B cell (primary cell): ENCODE data around the gene AP2S1. TPM values are rescaled to one million over a fixed set of nuclear protein-coding genes. Genes with fewer than 3 reads are reported as not detected.

Experiments
- ATAC-seq: fragments of 200-7000 bp; cut with Tn5 transposase; one replicate; pipeline ENCODE4 v1.10.0; 2021; ENCODE audit warnings: low read depth, mild to moderate bottlenecking, moderate number of reproducible peaks, moderate library complexity
- CTCF ChIA-PET: fragments of 350-600 bp; sonication (Branson Sonifier 250); formaldehyde crosslinking; loops from one replicate; lab custom pipeline; 2021; ENCODE audit warnings: antibody characterized with exemption, inconsistent platforms; lab: Charles Lee
- POLR2A ChIA-PET: fragments of 350-600 bp; sonication (Branson Sonifier 250); formaldehyde crosslinking; loops from one replicate; lab custom pipeline; 2021; ENCODE audit warnings: antibody characterized with exemption; lab: Charles Lee
- DNase-seq: peaks from one replicate; pipeline ENCODE4 v3.0.0; 2013
- H2AFZ ChIP-seq: 2 replicates; pipeline ENCODE4 v1.6.1; 2012; ENCODE audit warnings: mild to moderate bottlenecking, low read depth, low read length; ENCODE audit not compliant: insufficient read depth, poor library complexity, severe bottlenecking
- H3K27ac ChIP-seq, 2 donors: 1 replicate in 1 of 2; 2 replicates in 1 of 2; pipeline ENCODE4 v1.5.1; 2012 to 2013; ENCODE audit warnings: low read length in 2 of 2, mild to moderate bottlenecking in 2 of 2, moderate library complexity in 1 of 2
- H3K27me3 ChIP-seq, 4 experiments: fragments of 200-600 bp in 1 of 4; sonication (generic) in 1 of 4; replicated peaks in 1 of 4; 1 replicate in 2 of 4; 2 replicates in 2 of 4; pipeline versions ENCODE4 v1.6.1 to v1.7.0; 2013 to 2016; ENCODE audit warnings: low read length in 3 of 4, mild to moderate bottlenecking in 2 of 4, mixed read lengths in 1 of 4, moderate library complexity in 1 of 4; ENCODE audit not compliant: insufficient read depth in 4 of 4, control insufficient read depth in 3 of 4; ENCODE audit errors: control extremely low read depth in 1 of 4
- H3K36me3 ChIP-seq, 2 experiments: replicated peaks in 1 of 2; 1 replicate in 1 of 2; 2 replicates in 1 of 2; pipeline versions ENCODE4 v1.6.1 to v1.7.1; 2013; ENCODE audit warnings: low read length in 1 of 2; ENCODE audit not compliant: insufficient read depth in 2 of 2, control insufficient read depth in 1 of 2; ENCODE audit errors: control extremely low read depth in 1 of 2, extremely low read depth in 1 of 2
- H3K4me1 ChIP-seq, 2 donors: fragments of 200-600 bp in 1 of 2; sonication (generic) in 1 of 2; 1 replicate in 1 of 2; 2 replicates in 1 of 2; pipeline versions ENCODE4 v1.5.1 to v1.6.1; 2013 to 2017; ENCODE audit warnings: low read length in 2 of 2; ENCODE audit not compliant: control insufficient read depth in 2 of 2, insufficient read depth in 2 of 2
- H3K4me2 ChIP-seq: replicated peaks from 2 replicates; pipeline ENCODE3; 2012; ENCODE audit warnings: mild to moderate bottlenecking, low read depth, low read length; ENCODE audit not compliant: poor library complexity, severe bottlenecking
- H3K4me3 ChIP-seq, 5 experiments: fragments of 200-600 bp in 1 of 5; sonication (generic) in 1 of 5; 1 replicate in 3 of 5; 2 replicates in 2 of 5; pipeline versions ENCODE4 v1.5.1 to v1.7.0; 2011 to 2016; ENCODE audit warnings: low read length in 4 of 5, mild to moderate bottlenecking in 4 of 5, low read depth in 2 of 5, control low read depth in 1 of 5, moderate library complexity in 1 of 5; ENCODE audit not compliant: insufficient read depth in 1 of 5; ENCODE audit errors: control extremely low read depth in 1 of 5, extremely low read depth in 1 of 5
- H3K79me2 ChIP-seq: fragments of 200-600 bp; sonication (generic); one replicate; pipeline ENCODE4 v1.6.0; 2016; ENCODE audit warnings: low read length; ENCODE audit not compliant: control insufficient read depth, insufficient read depth
- H3K9ac ChIP-seq: fragments of 200-600 bp; sonication (generic); 2 replicates; pipeline ENCODE4 v1.6.1; 2017; ENCODE audit warnings: mild to moderate bottlenecking, low read length, moderate library complexity
- H3K9me3 ChIP-seq, 3 donors: one replicate each; pipeline versions ENCODE4 v1.6.1 to v1.7.1; 2013; ENCODE audit warnings: low read length in 2 of 3; ENCODE audit not compliant: control insufficient read depth in 2 of 3, insufficient read depth in 1 of 3; ENCODE audit errors: control extremely low read depth in 1 of 3
- H4K20me1 ChIP-seq: 2 replicates; pipeline ENCODE4 v1.6.0; 2012; ENCODE audit warnings: mild to moderate bottlenecking, low read length; ENCODE audit not compliant: insufficient read depth, control insufficient read depth, poor library complexity, severe bottlenecking
- H3K27ac Mint-ChIP-seq: one replicate; pipeline ENCODE4 v1.8.0; 2021; ENCODE audit warnings: mixed read lengths
- H3K27me3 Mint-ChIP-seq: one replicate; pipeline ENCODE4 v1.8.0; 2021; ENCODE audit warnings: mixed read lengths
- H3K4me1 Mint-ChIP-seq: one replicate; pipeline ENCODE4 v1.8.0; 2021; ENCODE audit warnings: mixed read lengths
- H3K4me3 Mint-ChIP-seq: one replicate; pipeline ENCODE4 v1.8.0; 2021; ENCODE audit warnings: mixed read lengths
- H3K9me3 Mint-ChIP-seq: one replicate; pipeline ENCODE4 v1.8.0; 2022; ENCODE audit warnings: mixed read lengths; ENCODE audit not compliant: insufficient read depth
- CTCF ChIP-seq: fragments of 200-600 bp; IDR thresholded peaks from one replicate; pipeline ENCODE4 v1.8.0; 2022; ENCODE audit warnings: antibody characterized with exemption, mild to moderate bottlenecking
- EZH2 ChIP-seq: IDR thresholded peaks from 2 replicates; pipeline ENCODE4 v1.6.1; 2012; ENCODE audit warnings: borderline replicate concordance, low read depth, mild to moderate bottlenecking, moderate library complexity, low read length; ENCODE audit not compliant: insufficient read depth, poor library complexity, severe bottlenecking
- WGBS: methylation state at CpG from one replicate; pipeline ENCODE4 v1.1.5; 2013; ENCODE audit warnings: missing lambda C conversion rate; ENCODE audit not compliant: insufficient coverage; 5-methylcytosine and 5-hydroxymethylcytosine counted together
- intact Hi-C: fragments of 100-400 bp; cut with micrococcal nuclease; formaldehyde crosslinking; loops from one replicate; pipeline ENCODE4 v1.10.0; 2022
- polyA plus RNA-seq: library from polyadenylated mRNA; depleted of rRNA; stranded (reverse); fragments of >200 nt; gene quantifications from 2 replicates; pipeline ENCODE4 v1.2.3, GENCODE V29; 2012
- total RNA-seq, 2 donors: library from RNA; stranded (reverse); fragments of 120-200 nt in 1 of 2; gene quantifications; 1 replicate in 1 of 2; 2 replicates in 1 of 2; pipeline versions ENCODE4 v1.2.3 to v1.2.4, GENCODE V29; 2013 to 2022

Gene AP2S1
- total and polyA plus RNA-seq, 2 donors (not counting 1 experiment from before 2014, with no cell fraction given) = 47.2 to 51.3 TPM

GRCh38 chr19:46789371-46789770, 61.3 kb downstream of the AP2S1 start:
- ChIA-PET POLR2A (interaction anchor here (5.7 kb wide), 1 partner anchor 34 kb away, joined by 94 read pairs; no protein-coding TSS in a partner anchor), CTCF (interaction anchor here (1.0 to 2.3 kb wide), 4 partner anchors 33 to 51 kb away, joined by 3 to 14 read pairs (median 5); no protein-coding TSS in a partner anchor)
- no peak for ATAC-seq
- Histone ChIP-seq H3K27me3 (no peaks in the 10 kb centered on the region), H3K4me1 (peaks cover 26 to 45% of the 10 kb centered on the region in 2 donors), H3K36me3 (no peaks in the 10 kb centered on the region), H3K4me3 (no peak overlapping the region), H3K9me3 (no peaks in the 10 kb centered on the region), H4K20me1 (peaks cover 13% of the 10 kb centered on the region), H3K4me2 (no peak overlapping the region), H2AFZ (no peak overlapping the region), H3K27ac (no peak overlapping the region), H3K79me2 (peaks cover 31% of the 10 kb centered on the region), H3K9ac (no peak overlapping the region)
- Mint-ChIP-seq H3K9me3 (no peaks in the 10 kb centered on the region), H3K4me1 (peaks cover 43% of the 10 kb centered on the region), H3K4me3 (peak overlapping the region; percentile 24), H3K27me3 (peaks cover 3% of the 10 kb centered on the region), H3K27ac (no peak overlapping the region)
- 100% methylated on average over 7 of the region's 8 CpGs for WGBS
- no peak for DNase-seq
- intact Hi-C loops = loop anchor here (5.0 kb wide), 3 partner anchors 42 to 483 kb away; partner anchors contain the start of genes FKRP, INAFM1 and STRN4
- TF ChIP-seq EZH2 = no peak
- no peak for TF ChIP-seq CTCF

- no peak overlapping the region for H3K9ac ChIP-seq
- peak overlapping the region; percentile 79 for H2AFZ ChIP-seq
- ATAC-seq = no peak
- H3K36me3 ChIP-seq = no peaks in the 10 kb centered on the region
- Mint-ChIP-seq H3K27ac (peak overlapping the region; percentile 98), H3K4me3 (peak overlapping the region; percentile 93), H3K4me1 (peaks cover 47% of the 10 kb centered on the region), H3K27me3 (peaks cover 3% of the 10 kb centered on the region), H3K9me3 (no peaks in the 10 kb centered on the region)
- 77% methylated on average over 5 of the region's 9 CpGs for WGBS
- H3K4me2 ChIP-seq = peak overlapping the region; percentile 98
- H3K9me3 ChIP-seq = no peaks in the 10 kb centered on the region
- TF ChIP-seq CTCF (no peak), EZH2 (no peak)
- no peaks in the 10 kb centered on the region for H3K27me3 ChIP-seq
- ChIA-PET CTCF (interaction anchor here (1.0 to 2.3 kb wide), 7 partner anchors 10 to 52 kb away, joined by 3 to 14 read pairs (median 6); no protein-coding TSS in a partner anchor), POLR2A (interaction anchor here (0.6 to 5.7 kb wide), 5 partner anchors 8 to 485 kb away, joined by 3 to 94 read pairs (median 4); no protein-coding TSS in a partner anchor)
- peaks cover 35% of the 10 kb centered on the region for H3K79me2 ChIP-seq
- no peak overlapping the region for H3K27ac ChIP-seq
- peaks cover 13% of the 10 kb centered on the region for H4K20me1 ChIP-seq
- peaks cover 31 to 49% of the 10 kb centered on the region in 2 donors for H3K4me1 ChIP-seq
- H3K4me3 ChIP-seq = peak overlapping the region in 3 of 5 experiments; percentile 24 to 95 (median 67)
- DNase-seq = no peak
- intact Hi-C loops = loop anchor here (1.0 to 5.0 kb wide), 6 partner anchors 32 to 483 kb away; partner anchors contain the start of genes DACT3, FKRP, INAFM1 and STRN4
These were observed 61.7 kb downstream of the AP2S1 start for GRCh38 chr19:46788968-46789338.
